NCI-H2081 (cell line): Measurements from ENCODE around the gene LMNB1.
A peak's percentile ranks its signal among the peaks of the same experiment; 100 is the strongest.

Experiments used
- DNase-seq, 2 experiments: peaks; one replicate each; lab custom pipeline; 2025; lab: John Stamatoyannopoulos, UW

LMNB1 gene

DNA sequence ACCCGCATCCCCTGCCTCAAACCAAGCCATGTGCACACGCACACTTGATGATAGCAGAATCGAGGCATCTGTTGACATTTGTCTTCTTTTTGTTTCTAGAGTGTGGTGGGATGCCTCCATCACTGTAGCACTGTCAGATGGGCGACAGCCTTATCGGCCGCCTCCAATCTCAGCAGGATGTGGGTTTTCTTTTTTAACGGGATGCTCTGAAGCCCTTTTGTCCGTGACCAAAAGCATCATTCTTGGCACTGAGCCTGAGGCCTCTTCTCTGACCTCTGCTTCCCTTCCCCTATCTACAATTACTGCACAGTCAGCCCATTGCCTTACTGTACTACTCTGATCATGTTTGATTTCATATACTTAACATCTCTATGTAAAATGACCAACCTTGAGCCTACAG lies 78.3 kb downstream of the LMNB1 start:
- DNase-seq: no peak

- DNase-seq: no peak
Measured at GRCh38 chr5:126857472-126858410, 80.8 kb downstream of the LMNB1 start.

GRCh38 chr5:126858441-126858840 lies 81.5 kb downstream of the LMNB1 start:
- DNase-seq: no peak

DNA sequence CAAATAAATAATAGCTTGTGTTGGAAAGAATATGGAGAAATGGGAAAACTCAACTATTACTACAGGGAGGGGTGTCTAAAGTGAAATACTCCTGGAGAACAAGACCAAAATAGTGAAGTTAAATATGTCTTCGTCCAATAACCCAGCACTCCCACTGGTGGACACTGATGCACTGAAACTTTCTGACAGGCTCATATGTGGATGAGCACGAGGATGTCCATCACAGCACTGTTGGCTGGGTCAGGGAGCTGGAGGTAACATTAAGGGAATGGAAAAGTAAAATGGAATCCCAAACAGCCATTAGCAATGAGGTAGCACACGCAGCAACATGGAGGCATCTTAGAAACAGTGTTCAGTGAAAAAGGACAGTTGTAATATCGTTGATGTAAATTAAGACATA lies 86.5 kb downstream of the LMNB1 start:
- no peak for DNase-seq

GRCh38 chr5:126864042-126864688 lies 87.2 kb downstream of the LMNB1 start:
- DNase-seq: no peak

GRCh38 chr5:126865299-126865698 lies 88.4 kb downstream of the LMNB1 start:
- DNase-seq: no peak

GRCh38 chr5:126866851-126867636 lies 90.1 kb downstream of the LMNB1 start:
- DNase-seq: no peak

DNA sequence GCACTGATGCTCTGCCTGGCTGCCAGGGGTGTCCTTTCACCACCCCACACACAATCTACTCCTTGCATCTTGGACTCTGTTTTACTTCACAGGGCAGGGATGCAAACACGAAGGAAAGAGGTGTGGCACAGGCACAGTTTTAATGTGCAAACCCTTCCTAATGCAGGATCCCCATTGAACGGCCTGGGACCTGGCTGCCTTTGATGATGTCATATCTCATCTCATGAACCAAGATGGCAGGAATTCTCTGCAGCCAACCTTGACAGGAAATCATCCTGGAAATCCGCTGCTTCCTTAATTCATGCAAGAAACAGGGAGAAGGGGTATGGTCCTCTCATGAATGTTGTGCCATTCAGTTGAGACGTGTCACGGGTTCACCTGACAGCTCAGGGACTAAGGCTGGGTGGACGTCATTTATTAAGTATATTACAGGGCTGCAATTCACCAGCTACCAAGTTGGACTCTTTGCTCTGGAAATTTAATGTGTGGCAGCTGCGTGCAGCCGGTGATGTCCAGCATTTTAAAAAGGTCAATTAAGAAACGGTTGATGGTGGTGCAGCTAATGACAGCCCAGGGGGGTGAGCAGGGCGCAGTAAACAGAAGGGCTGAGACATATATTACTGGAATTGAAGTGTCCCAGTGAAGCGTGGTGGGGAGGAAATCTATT lies 91.5 kb downstream of the LMNB1 start:
- no peak for DNase-seq

DNA sequence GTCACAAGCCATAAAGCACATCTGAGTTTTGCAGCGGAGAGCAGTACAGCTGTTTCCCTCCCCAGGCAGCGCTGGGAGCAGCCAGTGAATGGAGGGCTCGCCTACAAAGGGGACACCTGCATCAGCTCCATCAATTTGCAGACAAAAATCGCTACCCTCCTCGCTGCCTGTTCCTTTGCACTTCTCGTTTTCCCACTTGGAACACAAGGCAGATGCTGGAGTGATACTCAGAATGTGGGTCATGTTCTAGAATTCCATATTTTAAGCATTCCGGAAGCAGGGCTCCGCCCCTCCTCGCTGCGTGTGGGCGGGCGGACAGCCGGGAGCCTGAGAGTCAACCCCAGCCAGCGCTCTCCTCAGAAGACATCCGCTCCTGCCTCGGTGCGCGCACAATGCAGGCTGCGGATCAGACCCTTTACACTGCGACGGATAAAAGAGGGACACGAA lies 92.1 kb downstream of the LMNB1 start:
- peak in 1 of 2 experiments; percentile 9 for DNase-seq

DNA sequence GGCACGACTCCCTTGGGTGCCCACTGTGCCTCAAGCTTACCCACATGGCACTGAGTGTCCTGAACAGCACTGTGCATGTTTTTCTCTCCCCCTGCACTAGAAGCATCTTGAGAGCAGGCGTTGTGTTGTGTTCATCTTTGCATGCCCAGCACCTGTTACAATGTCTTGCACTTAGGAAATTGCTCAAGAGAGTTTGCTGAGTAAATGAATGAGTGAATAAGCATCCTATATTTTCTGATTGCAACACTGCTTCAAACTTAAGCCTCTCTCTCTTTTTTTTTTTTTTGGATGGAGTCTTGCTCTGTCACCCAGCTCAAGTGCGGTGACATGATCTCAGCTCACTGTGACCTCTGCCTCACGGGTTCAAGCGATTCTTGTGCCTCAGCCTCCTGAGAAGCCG lies 94.5 kb downstream of the LMNB1 start:
- no peak for DNase-seq

GRCh38 chr5:126872561-126873354 lies 95.8 kb downstream of the LMNB1 start:
- no peak for DNase-seq

DNA sequence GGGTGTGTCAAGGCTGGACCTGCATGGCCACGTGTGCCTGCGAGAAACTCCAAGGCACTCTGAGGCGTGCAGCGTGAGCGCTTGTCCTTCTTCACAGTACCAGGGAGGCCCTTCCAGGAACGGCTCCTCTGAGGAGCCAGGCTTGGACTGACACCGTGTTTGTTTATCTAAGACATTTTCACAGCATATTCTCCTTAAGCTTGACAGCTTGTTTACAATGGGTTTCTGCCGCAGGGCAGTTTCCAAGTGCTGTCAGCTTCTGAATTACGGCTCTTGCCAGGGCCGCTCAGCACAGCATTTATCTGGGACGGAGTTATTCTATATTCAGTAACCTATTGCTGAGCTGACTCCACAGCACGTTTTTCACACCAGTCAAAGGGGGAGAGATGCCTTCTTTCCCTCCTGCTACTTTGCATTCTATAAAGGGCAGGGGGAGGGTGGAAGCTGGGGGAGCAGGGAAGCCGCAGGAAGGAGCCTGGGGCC lies 98.4 kb downstream of the LMNB1 start:
- DNase-seq: no peak

GRCh38 chr5:126877602-126878001 lies 100.7 kb downstream of the LMNB1 start:
- no peak for DNase-seq

GRCh38 chr5:126878085-126878484 lies 101.1 kb downstream of the LMNB1 start:
- DNase-seq: peak in 1 of 2 experiments; percentile 13

- DNase-seq: no peak
Measured at GRCh38 chr5:126878634-126879033, 101.7 kb downstream of the LMNB1 start.

DNA sequence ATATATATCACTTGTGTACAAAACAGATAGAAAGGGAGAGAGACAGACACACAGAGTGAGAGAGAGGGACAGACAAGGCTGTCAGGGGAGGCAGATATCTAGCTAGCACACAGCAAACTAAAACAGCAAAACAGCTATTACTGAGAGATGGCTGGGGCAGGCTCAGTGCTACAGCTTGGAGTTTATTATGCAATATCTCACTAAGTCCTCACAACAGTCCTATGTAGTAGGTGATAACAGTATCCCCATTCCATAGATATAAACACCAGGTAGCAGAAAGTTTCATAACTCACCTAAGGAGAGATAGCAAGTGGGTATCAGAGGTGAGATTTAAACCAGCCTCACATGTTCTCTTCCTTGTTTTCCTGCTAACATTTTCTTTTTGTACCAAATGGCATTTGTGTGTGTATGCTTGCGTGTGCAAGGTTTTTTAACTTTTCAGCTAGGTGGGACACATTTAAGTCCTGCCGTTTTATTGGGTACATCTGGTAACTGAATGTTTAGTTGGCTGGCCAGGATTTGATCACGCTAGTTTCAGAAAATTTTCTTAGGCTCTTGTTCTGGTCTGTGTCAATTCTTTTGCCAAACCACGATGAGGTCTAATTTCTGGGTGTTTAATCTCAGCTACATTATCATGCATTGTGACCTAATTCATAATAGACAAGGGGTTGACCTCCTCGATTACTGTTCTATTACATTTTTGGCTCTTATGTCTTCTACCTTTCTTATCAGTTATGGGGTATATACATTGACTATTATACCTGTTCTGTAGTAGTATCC lies 105.1 kb downstream of the LMNB1 start:
- no peak for DNase-seq

DNA sequence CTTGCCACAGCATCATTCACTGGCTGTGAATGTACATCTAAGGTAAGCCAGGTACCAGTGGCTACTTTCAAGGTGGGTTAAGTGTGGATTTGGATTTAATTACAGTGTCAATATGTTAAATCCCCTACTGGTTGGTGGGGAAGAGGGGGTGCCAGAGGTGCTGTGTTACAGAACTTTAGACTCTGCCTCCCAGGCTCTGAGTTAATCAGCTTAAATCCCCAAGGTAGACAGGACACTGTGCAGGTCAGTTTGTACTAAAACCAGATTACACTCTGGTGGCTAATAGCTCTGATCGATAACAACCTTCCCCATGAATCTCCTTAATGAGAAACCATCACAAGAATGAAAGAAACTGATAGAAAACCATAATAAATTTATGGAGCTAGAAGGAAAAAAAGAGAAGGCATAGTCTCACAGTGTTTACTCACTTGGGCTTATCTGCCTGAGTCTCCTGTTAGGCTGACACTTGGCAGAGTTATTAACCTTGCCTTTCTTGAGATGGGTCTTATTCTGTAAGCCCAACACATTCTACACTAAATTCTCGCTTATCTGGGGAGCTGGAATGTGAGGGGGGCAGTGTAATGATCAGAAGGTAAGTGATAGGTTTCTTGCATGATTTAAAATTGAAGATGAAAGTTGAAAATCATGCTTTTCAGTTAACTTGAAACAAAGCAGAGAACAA lies 106.8 kb downstream of the LMNB1 start:
- no peak for DNase-seq

DNA sequence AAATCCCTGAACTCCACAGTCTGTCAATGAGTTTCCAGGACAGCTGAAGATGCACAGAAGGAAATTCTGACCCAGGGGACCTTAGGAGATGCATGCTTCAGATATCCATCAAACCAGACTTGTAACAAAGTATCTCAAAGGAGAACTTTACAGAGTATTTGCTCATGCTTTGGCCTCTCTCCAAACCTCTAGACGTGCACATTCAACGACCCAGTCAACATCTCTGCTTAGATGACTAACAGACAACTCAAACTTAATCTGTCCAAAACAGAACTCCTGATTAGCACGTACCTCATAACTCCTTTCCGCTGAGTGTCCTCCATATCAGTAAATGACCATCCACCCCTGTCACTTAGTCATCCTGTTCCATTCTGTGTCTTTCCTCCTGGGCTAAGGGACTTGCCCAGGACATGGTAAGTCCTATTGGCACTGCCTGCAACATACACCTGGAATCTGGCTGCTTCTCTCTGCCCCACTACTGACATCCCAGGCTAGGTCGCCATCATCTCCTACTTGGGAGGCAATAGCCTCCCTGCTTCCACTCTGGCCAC lies 107.4 kb downstream of the LMNB1 start:
- DNase-seq: no peak
